Bronchial epithelial cell (primary cell): Measurements from ENCODE around the gene FLYWCH1. TPM values are rescaled to one million over a fixed set of nuclear protein-coding genes. Genes with fewer than 3 reads are reported as not detected.

Source experiments
- DNase-seq: peaks from one replicate; pipeline ENCODE4 v3.0.0-alpha.2; 2010; ENCODE audit warnings: low read depth
- FAIRE-seq: peaks from 2 replicates; lab custom pipeline; 2011; peaks lifted over from hg19 to GRCh38; lab: Jason Lieb, UNC
- H3K27me3 ChIP-seq: 2 replicates; pipeline ENCODE4 v1.5.1; 2011; ENCODE audit warnings: low read length; ENCODE audit not compliant: control insufficient read depth, insufficient read depth
- H3K36me3 ChIP-seq: 2 replicates; pipeline ENCODE4 v1.5.1; 2011; ENCODE audit warnings: low read length; ENCODE audit not compliant: control insufficient read depth, insufficient read depth
- H3K4me3 ChIP-seq: 2 replicates; pipeline ENCODE4 v1.5.1; 2011; ENCODE audit warnings: mild to moderate bottlenecking, low read depth, low read length, control low read depth
- total RNA-seq: library from RNA; depleted of rRNA; stranded (reverse); fragments of >200 nt; gene quantifications from 2 replicates; pipeline ENCODE4 v1.2.1, GENCODE V29; 2014
- TF ChIP-seq, protein P1 (sequence below): IDR thresholded peaks from 2 replicates; pipeline ENCODE4 v1.5.1; 2011; ENCODE audit warnings: mild to moderate bottlenecking, moderate library complexity, low read length, control low read depth, inconsistent platforms; ENCODE audit not compliant: insufficient read depth, severe bottlenecking

FLYWCH1 gene
- 41.9 and 96.5 TPM in 2 replicates for total RNA-seq

- DNase-seq = peak; percentile 91
- Histone ChIP-seq H3K4me3 (peak within 1 kb of the TSS; percentile 72), H3K27me3 (no peaks in the 10 kb centered on the region), H3K36me3 (peaks cover 6% of the 10 kb centered on the region)
- TF ChIP-seq, protein P1, sequence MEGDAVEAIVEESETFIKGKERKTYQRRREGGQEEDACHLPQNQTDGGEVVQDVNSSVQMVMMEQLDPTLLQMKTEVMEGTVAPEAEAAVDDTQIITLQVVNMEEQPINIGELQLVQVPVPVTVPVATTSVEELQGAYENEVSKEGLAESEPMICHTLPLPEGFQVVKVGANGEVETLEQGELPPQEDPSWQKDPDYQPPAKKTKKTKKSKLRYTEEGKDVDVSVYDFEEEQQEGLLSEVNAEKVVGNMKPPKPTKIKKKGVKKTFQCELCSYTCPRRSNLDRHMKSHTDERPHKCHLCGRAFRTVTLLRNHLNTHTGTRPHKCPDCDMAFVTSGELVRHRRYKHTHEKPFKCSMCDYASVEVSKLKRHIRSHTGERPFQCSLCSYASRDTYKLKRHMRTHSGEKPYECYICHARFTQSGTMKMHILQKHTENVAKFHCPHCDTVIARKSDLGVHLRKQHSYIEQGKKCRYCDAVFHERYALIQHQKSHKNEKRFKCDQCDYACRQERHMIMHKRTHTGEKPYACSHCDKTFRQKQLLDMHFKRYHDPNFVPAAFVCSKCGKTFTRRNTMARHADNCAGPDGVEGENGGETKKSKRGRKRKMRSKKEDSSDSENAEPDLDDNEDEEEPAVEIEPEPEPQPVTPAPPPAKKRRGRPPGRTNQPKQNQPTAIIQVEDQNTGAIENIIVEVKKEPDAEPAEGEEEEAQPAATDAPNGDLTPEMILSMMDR = no peak
- FAIRE-seq = no peak
Observed at GRCh38 chr16:2911638-2912329, at the start of gene FLYWCH1. Gene FLYWCH1 (plus strand): TSS chr16:2911931. CDS start chr16:2929686, 17,755 bp downstream.

- TF ChIP-seq, protein P1 = no peak
- Histone ChIP-seq H3K36me3 (no peaks in the 10 kb centered on the region), H3K4me3 (no peak overlapping the region), H3K27me3 (no peaks in the 10 kb centered on the region)
- FAIRE-seq (no peak), DNase-seq (no peak)
Observed at GRCh38 chr16:2865651-2866050, 46.1 kb upstream of the FLYWCH1 start.

DNA sequence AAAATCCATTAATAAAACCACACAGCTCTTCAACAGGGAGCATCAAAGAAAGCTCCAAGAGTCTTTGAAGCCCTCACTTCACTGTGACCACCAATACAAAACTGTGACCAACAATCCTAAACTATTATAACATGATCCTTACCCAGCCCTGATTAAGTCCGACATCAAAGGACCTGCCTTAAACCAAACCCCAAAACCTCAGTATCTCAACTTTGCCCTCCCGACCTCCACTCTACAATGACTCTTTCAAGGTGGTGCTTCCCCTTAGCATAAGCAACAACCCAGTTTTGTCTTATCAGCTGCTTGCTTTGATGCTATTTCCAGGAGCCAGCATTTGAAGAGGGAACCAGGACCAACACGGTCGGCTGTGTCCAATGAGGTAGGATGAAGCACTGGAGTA is 45.3 kb upstream of the FLYWCH1 start:
- Histone ChIP-seq H3K27me3 (no peaks in the 10 kb centered on the region), H3K36me3 (no peaks in the 10 kb centered on the region), H3K4me3 (no peak overlapping the region)
- FAIRE-seq (no peak), DNase-seq (no peak)
- TF ChIP-seq, protein P1 = no peak

GRCh38 chr16:2867661-2867986 is 44.1 kb upstream of the FLYWCH1 start:
- no peaks in the 10 kb centered on the region for H3K27me3 ChIP-seq
- DNase-seq (no peak), FAIRE-seq (no peak)
- no peaks in the 10 kb centered on the region for H3K36me3 ChIP-seq
- TF ChIP-seq, protein P1 = no peak
- H3K4me3 ChIP-seq = peak overlapping the region; percentile 44

- peak; percentile 70 for DNase-seq
- Histone ChIP-seq H3K36me3 (no peaks in the 10 kb centered on the region), H3K27me3 (no peaks in the 10 kb centered on the region), H3K4me3 (peak overlapping the region; percentile 44)
- FAIRE-seq = no peak
- TF ChIP-seq, protein P1 = peak; percentile 98
Observed at GRCh38 chr16:2867987-2868789, 43.5 kb upstream of the FLYWCH1 start.
